H1 (cell line): ENCODE results near the gene SEMA4C. TPM values are rescaled to one million over a fixed set of nuclear protein-coding genes. Genes with fewer than 3 reads are reported as not detected.

ENCODE experiments used
- CTCF ChIA-PET: fragments of 300-600 bp; sonication (Branson Sonifier 250); formaldehyde crosslinking; loops from one replicate; lab custom pipeline; 2021; ENCODE audit not compliant: partially characterized antibody; lab: Charles Lee
- POLR2A ChIA-PET: fragments of 300-600 bp; sonication (Branson Sonifier 250); formaldehyde crosslinking; loops from one replicate; lab custom pipeline; 2021; ENCODE audit warnings: inconsistent platforms; ENCODE audit not compliant: partially characterized antibody; lab: Charles Lee
- DNase-seq, 2 experiments: peaks; one replicate each; pipeline versions ENCODE4 v3.0.0 to v3.0.0-alpha.2; 2010 to 2022; ENCODE audit warnings: low spot score in 2 of 2, low read depth in 1 of 2, mixed read lengths in 1 of 2
- FAIRE-seq: peaks from 2 replicates; lab custom pipeline; 2011; peaks lifted over from hg19 to GRCh38; lab: Jason Lieb, UNC
- H2AFZ ChIP-seq: 2 replicates; pipeline ENCODE4 v1.8.1; 2012; ENCODE audit warnings: low read length, inconsistent platforms
- H2AK5ac ChIP-seq: 2 replicates; pipeline ENCODE4 v1.6.1; 2013; ENCODE audit warnings: low read depth, low read length
- H2BK120ac ChIP-seq: replicated peaks from 2 replicates; pipeline ENCODE3; 2013; ENCODE audit warnings: low read depth, low read length, inconsistent platforms
- H2BK12ac ChIP-seq: 2 replicates; pipeline ENCODE4 v1.6.1; 2013; ENCODE audit warnings: low read depth, low read length
- H2BK15ac ChIP-seq: 2 replicates; pipeline ENCODE4 v1.6.1; 2013; ENCODE audit warnings: low read length
- H2BK20ac ChIP-seq: 2 replicates; pipeline ENCODE4 v1.6.1; 2013; ENCODE audit warnings: low read length
- H2BK5ac ChIP-seq: 2 replicates; pipeline ENCODE4 v1.6.1; 2013; ENCODE audit warnings: low read depth, low read length
- H3K14ac ChIP-seq: 2 replicates; pipeline ENCODE4 v1.6.1; 2013; ENCODE audit warnings: inconsistent platforms; ENCODE audit not compliant: insufficient read length
- H3K18ac ChIP-seq: 2 replicates; pipeline ENCODE4 v1.6.1; 2013; ENCODE audit warnings: low read length; ENCODE audit errors: extremely low read depth
- H3K23ac ChIP-seq: 2 replicates; pipeline ENCODE4 v1.6.1; 2013; ENCODE audit warnings: inconsistent platforms; ENCODE audit not compliant: insufficient read length
- H3K23me2 ChIP-seq: 2 replicates; pipeline ENCODE4 v1.6.1; 2013; ENCODE audit warnings: low read depth, low read length
- H3K27ac ChIP-seq: 2 replicates; pipeline ENCODE4 v1.6.1; 2011; ENCODE audit warnings: low read depth, low read length, inconsistent platforms
- H3K27me3 ChIP-seq, 4 experiments: replicated peaks in 1 of 4; 1 replicate in 1 of 4; 2 replicates in 3 of 4; pipeline versions ENCODE4 v1.6.1 to v1.8.1; 2011 to 2013; ENCODE audit warnings: low read length in 3 of 4, mild to moderate bottlenecking in 3 of 4, inconsistent platforms in 2 of 4, mixed read lengths in 2 of 4, moderate library complexity in 1 of 4; ENCODE audit not compliant: control insufficient read depth in 3 of 4, insufficient read depth in 3 of 4; ENCODE audit errors: extremely low read depth in 1 of 4
- H3K36me3 ChIP-seq, 4 experiments: 2 replicates each; pipeline versions ENCODE4 v1.6.1 to v1.8.1; 2011 to 2013; ENCODE audit warnings: mild to moderate bottlenecking in 4 of 4, low read length in 3 of 4, moderate library complexity in 2 of 4, control low read depth in 1 of 4, inconsistent platforms in 1 of 4; ENCODE audit not compliant: insufficient read depth in 4 of 4, control insufficient read depth in 2 of 4
- H3K4ac ChIP-seq: replicated peaks from 2 replicates; pipeline ENCODE3; 2013; ENCODE audit warnings: low read length, low read depth, mixed read lengths, inconsistent platforms; ENCODE audit not compliant: insufficient read length
- H3K4me1 ChIP-seq, 4 experiments: replicated peaks in 1 of 4; 1 replicate in 1 of 4; 2 replicates in 3 of 4; pipeline versions ENCODE4 v1.6.1 to v1.8.1; 2011 to 2013; ENCODE audit warnings: low read length in 3 of 4, inconsistent platforms in 2 of 4, mixed read lengths in 1 of 4; ENCODE audit not compliant: insufficient read depth in 4 of 4, control insufficient read depth in 3 of 4
- H3K4me2 ChIP-seq, 2 experiments: 2 replicates each; pipeline versions ENCODE4 v1.6.1 to v1.8.1; 2011 to 2013; ENCODE audit warnings: low read depth in 2 of 2, low read length in 2 of 2, control low read depth in 1 of 2, inconsistent platforms in 1 of 2, mild to moderate bottlenecking in 1 of 2; ENCODE audit not compliant: insufficient read depth in 1 of 2
- H3K4me3 ChIP-seq, 4 experiments: fragments of 200-600, 300-600 bp in 1 of 4; sonication (generic), shearing (Covaris generic), sonication (Bioruptor Twin) in 1 of 4; 2 replicates each; pipeline versions ENCODE4 v1.5.1 to v1.8.1; 2011 to 2016; ENCODE audit warnings: low read length in 4 of 4, low read depth in 3 of 4, control low read depth in 2 of 4, inconsistent platforms in 2 of 4, mild to moderate bottlenecking in 2 of 4, mixed read lengths in 1 of 4, moderate library complexity in 1 of 4; ENCODE audit not compliant: insufficient read depth in 2 of 4; ENCODE audit errors: extremely low read depth in 1 of 4
- H3K56ac ChIP-seq: replicated peaks from 2 replicates; pipeline ENCODE3; 2013; ENCODE audit warnings: low read depth, mild to moderate bottlenecking, mixed read lengths, low read length, inconsistent platforms; ENCODE audit not compliant: insufficient read length
- H3K79me1 ChIP-seq: 2 replicates; pipeline ENCODE4 v1.6.1; 2013; ENCODE audit warnings: low read depth, low read length, control low read depth
- H3K79me2 ChIP-seq, 2 experiments: 2 replicates each; pipeline versions ENCODE4 v1.6.1 to v1.8.1; 2012 to 2013; ENCODE audit warnings: low read length in 2 of 2, mild to moderate bottlenecking in 2 of 2, inconsistent platforms in 1 of 2; ENCODE audit not compliant: insufficient read depth in 2 of 2, control insufficient read depth in 1 of 2
- H3K9ac ChIP-seq, 4 experiments: replicated peaks in 1 of 4; 1 replicate in 1 of 4; 2 replicates in 3 of 4; pipeline versions ENCODE4 v1.6.1 to v1.8.1; 2011 to 2013; ENCODE audit warnings: low read depth in 3 of 4, low read length in 3 of 4, control low read depth in 2 of 4, mild to moderate bottlenecking in 2 of 4, moderate library complexity in 2 of 4, inconsistent platforms in 1 of 4; ENCODE audit errors: extremely low read depth in 1 of 4
- H3K9me3 ChIP-seq, 2 experiments: 2 replicates each; pipeline versions ENCODE4 v1.6.1 to v1.8.1; 2012 to 2013; ENCODE audit warnings: mild to moderate bottlenecking in 2 of 2, moderate library complexity in 2 of 2, control low read depth in 1 of 2, inconsistent platforms in 1 of 2, low read depth in 1 of 2, low read length in 1 of 2, mixed read lengths in 1 of 2; ENCODE audit not compliant: insufficient read depth in 2 of 2
- H4K20me1 ChIP-seq, 2 experiments: replicated peaks in 1 of 2; 2 replicates each; pipeline versions ENCODE3 to v1.8.1; 2011 to 2013; ENCODE audit warnings: inconsistent platforms in 2 of 2, low read length in 2 of 2, mild to moderate bottlenecking in 1 of 2; ENCODE audit not compliant: insufficient read depth in 2 of 2, control insufficient read depth in 1 of 2
- H4K5ac ChIP-seq: 2 replicates; pipeline ENCODE4 v1.6.1; 2013; ENCODE audit warnings: low read length, low read depth, mixed read lengths, inconsistent platforms; ENCODE audit not compliant: insufficient read length
- H4K8ac ChIP-seq: 2 replicates; pipeline ENCODE4 v1.8.0; 2013; ENCODE audit warnings: mild to moderate bottlenecking, moderate library complexity, low read length, inconsistent platforms; ENCODE audit not compliant: insufficient read depth; ENCODE audit errors: extremely low read depth
- H4K91ac ChIP-seq: replicated peaks from 2 replicates; pipeline ENCODE3; 2013; ENCODE audit warnings: low read length, mixed read lengths, inconsistent platforms; ENCODE audit not compliant: insufficient read length
- CTBP2 ChIP-seq: IDR thresholded peaks from 2 replicates; pipeline ENCODE4 v1.7.0; 2011; ENCODE audit warnings: borderline replicate concordance, mild to moderate bottlenecking, moderate library complexity, mixed read lengths, low read length; ENCODE audit not compliant: insufficient read depth, insufficient read length
- EGR1 ChIP-seq: IDR thresholded peaks from 2 replicates; pipeline ENCODE4 v1.6.1; 2011; ENCODE audit warnings: low read depth, low read length, borderline replicate concordance
- SIN3A ChIP-seq, 2 experiments: IDR thresholded peaks in 1 of 2; conservative IDR thresholded peaks in 1 of 2; 2 replicates each; pipeline ENCODE4 v1.6.1; 2011 to 2012; ENCODE audit warnings: low read length in 2 of 2, improper control_type of control experiment in 1 of 2, low read depth in 1 of 2, mild to moderate bottlenecking in 1 of 2
- ZNF274 ChIP-seq: IDR thresholded peaks from 2 replicates; pipeline ENCODE4 v1.7.0; 2012; ENCODE audit warnings: low read length, borderline replicate concordance; ENCODE audit errors: extremely low read depth
- WGBS, 2 experiments: shearing (Covaris generic) in 1 of 2; methylation state at CpG; one replicate each; pipeline versions ENCODE4 v1.1.6 to v1.1.7; 2013 to 2015; ENCODE audit warnings: low lambda C conversion rate in 2 of 2, mixed read lengths in 2 of 2, inconsistent platforms in 1 of 2, low coverage in 1 of 2, missing lambda C conversion rate in 1 of 2; ENCODE audit not compliant: insufficient replicate concordance in 2 of 2, insufficient coverage in 1 of 2, insufficient read length in 1 of 2; ENCODE audit errors: extremely low coverage in 1 of 2, missing lambda C conversion rate in 1 of 2; 5-methylcytosine and 5-hydroxymethylcytosine counted together
- polyA plus RNA-seq, 7 experiments: library from polyadenylated mRNA; depleted of rRNA in 3 of 7; stranded (reverse) in 5 of 7; unstranded in 2 of 7; fragments of >200 nt in 5 of 7; fragments of 200-250 nt in 2 of 7; gene quantifications; 1 replicate in 5 of 7; 2 replicates in 1 of 7; 4 replicates in 1 of 7; pipeline versions ENCODE4 v1.2.1 to v1.2.3, GENCODE V29; 2011 to 2013; ENCODE audit warnings: missing spikeins in 2 of 7, mixed read lengths in 2 of 7
- total RNA-seq: library from RNA; stranded (reverse); fragmentation: NEBNext Ultra II Directional; extraction: Animal tissue kit (Norgen Biotek cat#: 25700); gene quantifications from 2 replicates; pipeline ENCODE4 v1.2.1, GENCODE V29; 2021

SEMA4C gene
- total and polyA plus RNA-seq, 2 of the 8 experiments (the other 6 are each of a cell fraction or from before 2014, with no cell fraction given), result 47.5 to 67.3 TPM

- POLR2A ChIA-PET, result interaction anchor here (0.9 to 4.9 kb wide), 6 partner anchors 8 to 66 kb away, joined by 3 to 25 read pairs (median 6); partner anchors contain the start of gene ANKRD39
- Histone ChIP-seq H3K56ac (no peak overlapping the region), H2BK5ac (peak overlapping the region; percentile 95; the same call in 1 of the 2 replicates), H3K27ac (no peak overlapping the region), H3K79me1 (no peaks in the 10 kb centered on the region), H2BK20ac (peak overlapping the region; percentile 99), H4K20me1 (no peaks in the 10 kb centered on the region), H3K4me3 (no peak overlapping the region), H3K27me3 (peaks cover 0 to 2% (median under 1%) of the 10 kb centered on the region in 4 experiments; a peak in 2 of 7 replicates), H2AK5ac (peak overlapping the region; percentile 95; the same call in 1 of the 2 replicates), H4K5ac (no peak overlapping the region), H2BK12ac (peak overlapping the region; percentile 100), H3K14ac (no peak overlapping the region), H4K8ac (no peak overlapping the region), H3K36me3 (no peaks in the 10 kb centered on the region), H3K4ac (no peak overlapping the region), H2AFZ (no peak overlapping the region), H2BK120ac (no peak overlapping the region), H3K9ac (no peak overlapping the region), H4K91ac (peak overlapping the region; percentile 99), H3K9me3 (no peaks in the 10 kb centered on the region), H3K23me2 (peaks cover 2% of the 10 kb centered on the region; the same call in 1 of the 2 replicates), H3K23ac (no peak overlapping the region), H3K79me2 (no peaks in the 10 kb centered on the region), H2BK15ac (peak overlapping the region; percentile 66; the same call in 1 of the 2 replicates)
- no peak for DNase-seq
- TF ChIP-seq ZNF274, result no peak
- TF ChIP-seq CTBP2, result no peak
- no peak for TF ChIP-seq EGR1
- no peak for TF ChIP-seq SIN3A (conservative IDR thresholded peaks at IDR 0.05 in 1 of 2, IDR thresholded peaks at IDR 0.05 in 1 of 2; ENCODE audit: low read depth in 1 of 2, low read length in 2 of 2)
- TF ChIP-seq, all 59 proteins: peak for 0
- no peak for FAIRE-seq
- Histone ChIP-seq H3K4me2 (no peak overlapping the region), H3K18ac (peak overlapping the region; percentile 99), H3K4me1 (peaks cover 3 to 26% (median 13%) of the 10 kb centered on the region in 4 experiments)
- CTCF ChIA-PET, result interaction anchor here (0.7 to 4.1 kb wide), 11 partner anchors 9 to 78 kb away, joined by 3 to 27 read pairs (median 4); partner anchors contain the start of genes ANKRD39 and SEMA4C
- 92% methylated on average over 8 of the region's 8 CpGs; no CpG with 5 or more reads in 1 of the 2 experiments for WGBS, 2 experiments
These were observed 13.0 kb upstream of the SEMA4C start for GRCh38 chr2:96882906-96883305.
